Mammary epithelial cell (primary cell): ENCODE data around the gene FHDC1.

ENCODE experiments used
- CTCF ChIP-seq, 2 donors: IDR thresholded peaks in 1 of 2; conservative IDR thresholded peaks in 1 of 2; 2 replicates each; pipeline ENCODE4 v1.5.1; 2011 to 2012; ENCODE audit warnings: inconsistent platforms in 2 of 2, low read length in 2 of 2, mild to moderate bottlenecking in 2 of 2, control low read depth in 1 of 2, low read depth in 1 of 2; ENCODE audit not compliant: insufficient read depth in 1 of 2; ENCODE audit errors: extremely low read depth in 1 of 2
- EZH2 ChIP-seq: IDR thresholded peaks from 2 replicates; pipeline ENCODE4 v1.6.1; 2012; ENCODE audit warnings: low read length, inconsistent platforms, borderline replicate concordance

DNA sequence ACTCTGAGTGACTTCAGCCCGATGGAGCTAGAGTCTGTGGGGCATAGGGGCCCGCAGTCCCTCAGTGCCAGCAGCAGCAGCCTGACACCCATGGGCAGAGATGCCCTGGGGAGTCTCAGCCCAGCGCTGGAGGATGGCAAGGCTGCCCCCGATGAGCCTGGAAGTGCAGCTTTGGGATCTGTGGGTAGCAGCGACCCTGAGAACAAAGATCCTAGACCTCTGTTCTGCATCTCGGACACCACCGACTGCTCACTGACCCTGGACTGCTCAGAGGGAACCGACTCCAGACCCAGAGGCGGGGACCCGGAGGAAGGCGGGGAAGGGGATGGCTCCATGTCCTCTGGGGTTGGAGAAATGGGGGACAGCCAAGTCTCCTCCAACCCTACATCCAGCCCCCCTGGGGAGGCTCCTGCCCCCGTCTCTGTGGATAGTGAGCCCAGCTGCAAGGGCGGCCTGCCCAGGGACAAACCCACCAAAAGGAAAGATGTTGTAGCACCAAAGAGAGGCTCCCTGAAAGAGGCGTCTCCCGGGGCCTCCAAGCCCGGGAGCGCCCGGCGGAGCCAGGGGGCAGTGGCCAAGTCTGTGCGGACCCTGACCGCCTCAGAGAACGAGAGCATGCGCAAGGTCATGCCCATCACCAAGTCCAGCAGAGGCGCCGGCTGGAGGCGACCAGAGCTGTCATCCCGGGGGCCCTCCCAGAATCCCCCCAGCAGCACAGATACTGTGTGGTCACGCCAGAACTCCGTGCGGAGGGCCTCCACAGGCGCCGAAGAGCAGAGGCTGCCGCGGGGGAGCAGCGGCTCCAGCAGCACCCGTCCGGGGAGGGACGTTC is 39.5 kb downstream of the FHDC1 start:
- no peak for TF ChIP-seq CTCF (conservative IDR thresholded peaks at IDR 0.05 in 1 of 2, IDR thresholded peaks at IDR 0.05 in 1 of 2; ENCODE audit: extremely low read depth in 1 of 2, insufficient read depth in 1 of 2, low read depth in 1 of 2, low read length in 2 of 2)
- no peak for TF ChIP-seq EZH2
